ENCODE measurements around the gene UQCC2.
A peak's percentile ranks its signal among the peaks of the same experiment; 100 is the strongest.

The UQCC2 gene

DNA sequence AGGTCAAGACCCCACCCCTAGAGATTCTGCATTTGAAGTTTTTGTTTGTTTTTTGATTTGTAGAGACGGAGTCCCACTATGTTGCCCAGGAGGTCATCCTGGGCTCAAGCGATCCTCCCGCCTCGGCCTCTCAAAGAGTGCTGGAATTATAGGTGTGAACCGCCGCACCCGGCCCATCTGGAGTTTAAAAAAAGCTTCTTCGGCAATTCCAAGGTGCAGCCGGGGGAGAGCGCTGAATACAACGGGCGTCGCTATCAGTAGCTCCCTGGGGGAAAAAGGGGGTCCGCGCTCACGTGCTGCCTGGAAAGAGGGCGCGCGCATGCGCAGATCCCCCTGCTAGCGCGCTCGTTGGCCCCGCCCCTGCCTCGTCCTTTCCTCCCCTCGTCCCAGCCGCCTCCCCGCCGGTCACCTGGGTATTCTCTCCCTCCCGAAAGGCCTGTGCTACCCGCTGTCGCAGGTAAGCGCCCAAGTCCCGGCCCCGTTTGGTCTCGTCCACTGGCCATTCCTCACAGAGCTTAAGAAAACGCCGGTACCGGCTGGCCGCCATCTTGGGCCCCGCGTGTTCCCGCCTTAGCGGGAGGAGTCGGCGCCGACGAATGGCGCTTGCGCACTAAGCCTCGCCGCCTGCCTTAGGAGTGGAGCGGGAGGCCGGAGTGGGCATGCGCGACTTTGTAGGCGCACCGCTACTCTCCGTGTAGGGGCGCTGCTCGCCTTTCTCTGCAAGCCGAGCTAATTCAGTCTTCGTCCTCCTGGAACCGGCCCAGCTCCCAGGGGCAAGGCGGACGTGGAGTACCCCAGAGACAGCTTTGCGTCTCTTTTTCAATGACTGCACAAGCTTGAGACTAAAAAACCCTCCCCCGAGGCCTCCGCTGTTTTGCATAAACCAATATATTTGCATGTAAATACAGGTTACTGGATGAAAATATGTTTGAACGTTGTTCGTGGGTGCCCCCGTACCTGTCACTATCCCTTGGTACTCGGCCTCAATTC lies at the start of gene UQCC2:
UQCC2 (minus strand) TSS at position 561 of the 990 bp plus-strand sequence; CDS start at position 547, 14 bp downstream.
- H3K27me3 Mint-ChIP-seq, result no peaks in the 10 kb centered on the region
- peak within 1 kb of the TSS; percentile 100 for H3K27ac Mint-ChIP-seq
- peaks cover 37% of the 10 kb centered on the region for H3K4me1 Mint-ChIP-seq (ENCODE audit: low read depth)
- no peaks in the 10 kb centered on the region for H3K9me3 Mint-ChIP-seq (ENCODE audit: low read depth)
- peaks cover 15% of the 10 kb centered on the region for H3K36me3 Mint-ChIP-seq
- peak within 1 kb of the TSS; percentile 97 for H3K4me3 Mint-ChIP-seq

DNA sequence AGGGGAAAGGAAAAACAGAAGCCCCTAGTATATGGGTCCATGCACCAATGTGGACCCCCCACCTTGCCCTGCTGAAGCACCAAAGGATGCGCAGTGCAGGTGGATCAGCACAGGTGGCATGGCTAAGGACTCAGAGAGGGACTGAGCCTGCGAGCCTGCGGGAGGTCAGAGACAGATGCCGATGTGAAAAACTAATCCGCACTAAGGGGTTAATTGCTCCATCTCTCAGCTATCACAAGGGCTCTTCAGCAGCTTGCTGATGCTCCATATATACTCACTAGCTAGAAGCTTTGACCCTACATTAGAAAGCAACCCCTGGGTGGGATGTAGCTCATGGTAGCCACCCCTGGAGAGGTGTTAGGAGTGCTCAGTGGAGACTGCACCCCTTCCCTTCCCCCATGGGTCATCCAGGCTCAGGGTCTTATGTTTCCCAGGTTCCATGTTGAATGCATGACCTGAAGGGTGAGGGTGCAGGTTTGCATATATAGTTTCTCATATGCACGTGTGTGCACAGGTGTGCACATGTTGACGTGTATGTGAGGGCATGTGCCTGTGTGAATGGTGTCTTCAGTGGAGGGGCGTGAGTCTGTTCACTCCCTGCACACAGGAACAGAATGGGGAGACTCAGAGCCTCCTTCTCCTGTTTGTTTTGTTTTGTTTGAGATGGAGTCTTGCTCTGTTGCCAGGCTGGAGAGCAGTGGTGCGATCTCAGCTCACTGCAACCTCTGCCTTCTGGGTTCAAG lies 48.6 kb upstream of the UQCC2 start:
- Mint-ChIP-seq H3K27ac (no peak overlapping the region), H3K4me3 (no peak overlapping the region), H3K9me3 (ENCODE audit: low read depth) (no peaks in the 10 kb centered on the region), H3K4me1 (ENCODE audit: low read depth) (peaks cover 4% of the 10 kb centered on the region), H3K36me3 (no peaks in the 10 kb centered on the region), H3K27me3 (no peaks in the 10 kb centered on the region)

DNA sequence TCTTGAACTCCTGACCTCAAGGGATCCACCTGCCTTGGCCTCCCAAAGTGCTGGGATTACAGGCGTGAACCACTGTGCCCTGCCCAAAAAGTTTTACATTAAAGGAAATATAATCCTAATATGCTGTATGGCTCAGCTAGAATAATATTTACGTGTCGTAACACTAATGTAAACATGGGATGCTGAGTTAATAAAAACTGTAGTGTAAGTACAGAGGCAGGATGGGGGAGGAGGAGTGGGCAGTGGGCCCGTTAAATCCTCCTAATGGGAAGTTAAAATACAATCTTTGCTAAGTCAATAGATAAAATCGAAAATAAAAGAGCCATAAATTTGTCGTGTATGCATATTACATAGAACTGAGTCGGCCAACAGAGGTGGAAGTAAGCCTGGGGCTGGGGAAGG lies 47.3 kb upstream of the UQCC2 start:
- Mint-ChIP-seq H3K27me3 (no peaks in the 10 kb centered on the region), H3K4me1 (ENCODE audit: low read depth) (peaks cover 4% of the 10 kb centered on the region), H3K4me3 (no peak overlapping the region), H3K36me3 (no peaks in the 10 kb centered on the region), H3K9me3 (ENCODE audit: low read depth) (no peaks in the 10 kb centered on the region), H3K27ac (no peak overlapping the region)

DNA sequence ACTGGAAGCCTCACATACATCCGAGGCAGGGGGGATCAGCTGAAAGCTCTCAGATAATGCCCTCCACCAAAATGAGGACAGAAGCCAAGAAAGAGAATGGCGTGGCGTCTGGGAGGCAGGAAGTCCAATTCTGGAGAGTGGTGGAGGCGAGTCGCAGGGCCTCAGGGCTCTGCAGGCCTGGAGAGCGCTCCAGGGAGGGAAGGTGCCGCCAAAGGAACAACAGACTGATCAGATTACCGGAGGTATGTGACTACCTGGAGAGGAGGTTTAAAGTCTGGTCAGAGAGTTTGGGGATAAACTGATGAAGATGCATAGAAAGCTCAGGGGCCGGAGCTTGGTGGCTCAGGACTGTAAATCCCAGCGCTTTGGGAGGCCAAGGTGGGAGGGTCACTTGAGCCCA lies 46.4 kb upstream of the UQCC2 start:
- peaks cover 4% of the 10 kb centered on the region for H3K4me1 Mint-ChIP-seq (ENCODE audit: low read depth)
- H3K9me3 Mint-ChIP-seq (ENCODE audit: low read depth), result no peaks in the 10 kb centered on the region
- no peak overlapping the region for H3K27ac Mint-ChIP-seq
- H3K36me3 Mint-ChIP-seq, result no peaks in the 10 kb centered on the region
- H3K27me3 Mint-ChIP-seq, result no peaks in the 10 kb centered on the region
- no peak overlapping the region for H3K4me3 Mint-ChIP-seq

DNA sequence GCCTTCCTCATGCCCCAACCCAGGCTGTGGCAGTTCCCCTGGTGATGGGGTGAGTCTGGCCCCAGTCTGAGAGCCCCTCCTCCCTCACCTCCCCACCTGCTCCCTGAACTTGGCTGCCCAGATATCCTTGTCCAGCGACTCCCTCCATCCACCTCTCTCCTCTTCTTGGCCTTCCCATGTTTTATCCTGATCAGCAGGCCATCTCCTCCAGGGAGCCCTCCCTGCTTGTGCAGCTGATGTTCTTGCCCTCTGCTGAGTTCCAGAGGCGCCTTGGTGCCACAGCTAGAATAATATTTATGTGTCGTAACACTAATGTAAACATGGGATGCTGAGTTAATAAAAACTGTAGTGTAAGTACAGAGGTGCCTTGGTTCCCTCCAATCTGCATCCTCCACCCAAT lies 45.6 kb upstream of the UQCC2 start:
- H3K4me1 Mint-ChIP-seq (ENCODE audit: low read depth), result peaks cover 4% of the 10 kb centered on the region
- no peaks in the 10 kb centered on the region for H3K27me3 Mint-ChIP-seq
- no peaks in the 10 kb centered on the region for H3K9me3 Mint-ChIP-seq (ENCODE audit: low read depth)
- H3K36me3 Mint-ChIP-seq, result no peaks in the 10 kb centered on the region
- no peak overlapping the region for H3K4me3 Mint-ChIP-seq
- no peak overlapping the region for H3K27ac Mint-ChIP-seq

DNA sequence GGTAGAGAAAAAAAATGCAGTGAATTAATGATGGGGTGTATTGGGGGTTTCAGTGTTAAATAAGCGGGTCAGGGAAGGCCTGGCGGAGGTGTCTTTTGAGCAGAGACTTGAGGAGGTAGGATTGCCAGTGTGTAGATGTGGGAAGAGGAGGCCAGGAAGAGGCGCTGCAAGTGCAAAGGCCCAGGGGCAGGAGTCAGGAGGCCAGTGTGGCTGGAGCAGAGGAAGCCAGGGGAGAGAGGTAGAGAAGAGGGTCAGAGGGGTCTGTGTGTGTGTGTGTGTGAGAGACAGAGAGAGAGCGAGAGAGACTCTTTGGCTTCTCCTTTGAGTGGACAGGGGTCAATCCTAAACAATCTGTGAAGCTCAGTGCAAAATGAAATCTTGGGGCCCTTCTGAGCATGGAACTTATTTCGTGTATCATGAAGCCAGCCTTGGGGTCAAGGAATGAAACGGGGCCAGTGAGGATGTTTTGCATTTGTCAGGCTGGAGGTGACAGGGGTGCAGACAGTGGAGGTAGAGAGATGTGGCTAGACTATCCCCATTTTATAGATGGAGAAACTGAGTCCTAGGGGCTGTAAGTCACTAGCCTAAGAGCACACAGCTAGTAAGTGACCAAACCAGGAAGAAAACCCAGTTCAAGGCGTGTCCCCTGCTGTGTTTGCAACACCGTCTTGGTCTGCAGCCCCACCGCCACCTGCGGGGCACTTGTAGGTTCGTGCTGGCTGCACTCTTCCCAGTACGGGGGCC lies 44.9 kb upstream of the UQCC2 start:
- no peak overlapping the region for H3K27ac Mint-ChIP-seq
- H3K9me3 Mint-ChIP-seq (ENCODE audit: low read depth), result no peaks in the 10 kb centered on the region
- H3K4me3 Mint-ChIP-seq, result no peak overlapping the region
- no peaks in the 10 kb centered on the region for H3K36me3 Mint-ChIP-seq
- no peaks in the 10 kb centered on the region for H3K27me3 Mint-ChIP-seq
- H3K4me1 Mint-ChIP-seq (ENCODE audit: low read depth), result peaks cover 4% of the 10 kb centered on the region

DNA sequence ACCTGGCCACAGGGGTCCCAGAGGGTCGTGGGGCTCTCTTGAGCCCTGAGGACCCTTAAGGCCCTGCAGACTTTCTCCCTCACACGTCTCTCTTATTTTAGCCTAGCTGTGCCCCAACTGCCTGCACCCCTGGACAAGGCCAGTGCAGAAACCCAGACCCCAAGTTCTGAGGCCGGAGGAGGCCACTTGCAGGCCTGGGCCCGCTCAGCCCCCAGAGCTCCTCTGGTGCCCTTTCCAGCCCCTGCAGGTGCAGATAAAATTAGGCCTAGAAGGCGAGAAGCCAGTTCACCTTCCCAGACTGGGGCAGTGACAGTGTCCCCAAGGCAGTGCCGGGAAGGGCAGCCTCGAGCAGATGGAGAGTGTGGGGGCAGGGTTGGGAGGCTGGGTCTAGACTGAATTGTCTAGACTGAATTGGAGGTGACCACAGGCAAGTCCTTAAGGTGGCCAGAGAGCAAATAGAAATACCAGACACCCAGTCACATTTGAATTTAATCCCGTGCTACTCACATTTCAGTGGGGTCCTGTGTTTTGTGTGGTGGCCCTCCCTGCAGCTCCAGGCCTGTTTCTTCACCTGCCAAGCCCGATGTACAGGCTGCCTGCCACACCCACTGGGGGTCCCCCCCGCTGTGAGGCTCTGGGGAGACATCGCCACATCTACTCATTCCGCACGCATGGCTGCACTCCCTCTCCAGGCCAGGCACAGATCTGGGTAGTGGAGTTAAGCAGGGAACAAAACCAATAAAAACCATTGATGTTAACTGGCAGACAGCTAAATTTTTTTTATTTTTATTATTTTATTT lies 43.8 kb upstream of the UQCC2 start:
- Mint-ChIP-seq H3K27ac (no peak overlapping the region), H3K4me1 (ENCODE audit: low read depth) (no peaks in the 10 kb centered on the region), H3K27me3 (no peaks in the 10 kb centered on the region), H3K36me3 (no peaks in the 10 kb centered on the region), H3K9me3 (ENCODE audit: low read depth) (no peaks in the 10 kb centered on the region), H3K4me3 (no peak overlapping the region)

DNA sequence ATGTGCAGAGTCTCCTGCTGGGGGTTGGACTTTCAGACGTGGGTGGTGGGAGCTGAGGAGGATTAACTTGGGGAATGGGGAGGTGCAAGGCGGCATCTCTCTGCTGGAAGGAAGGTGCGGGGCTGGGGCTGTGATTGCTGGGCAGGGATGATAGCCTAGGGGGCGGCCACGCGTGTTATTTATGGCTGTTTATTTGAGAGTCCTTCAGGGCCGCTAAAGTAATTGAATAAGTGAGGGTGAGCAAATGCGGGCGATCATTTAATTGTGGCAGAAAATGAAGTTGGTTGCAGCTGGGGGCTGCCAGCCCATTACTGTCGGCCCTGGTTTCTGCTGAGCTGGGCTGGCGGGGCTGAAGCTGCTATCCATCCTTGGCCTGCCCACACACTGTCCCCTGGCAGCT lies 42.7 kb upstream of the UQCC2 start:
- no peak overlapping the region for H3K4me3 Mint-ChIP-seq
- no peaks in the 10 kb centered on the region for H3K4me1 Mint-ChIP-seq (ENCODE audit: low read depth)
- no peaks in the 10 kb centered on the region for H3K9me3 Mint-ChIP-seq (ENCODE audit: low read depth)
- H3K36me3 Mint-ChIP-seq, result no peaks in the 10 kb centered on the region
- H3K27ac Mint-ChIP-seq, result no peak overlapping the region
- H3K27me3 Mint-ChIP-seq, result no peaks in the 10 kb centered on the region

DNA sequence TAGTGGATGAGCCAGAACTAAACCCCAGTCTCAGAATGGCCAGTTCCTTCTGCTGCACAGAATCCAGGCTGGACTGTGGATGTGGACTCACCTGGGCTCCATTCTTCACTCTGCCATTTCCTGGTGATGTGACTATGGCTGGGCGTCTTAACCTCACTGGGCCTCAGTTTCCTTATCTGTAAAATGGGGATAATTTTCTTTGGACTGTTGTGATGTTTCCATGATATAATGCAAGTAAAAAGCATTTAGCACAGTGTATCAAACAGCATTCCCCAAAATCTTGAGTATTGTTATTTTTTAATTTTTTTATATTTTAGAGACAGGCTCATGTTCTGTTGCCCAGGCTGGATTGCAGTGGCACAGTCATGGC lies 41.1 kb upstream of the UQCC2 start:
- Mint-ChIP-seq H3K36me3 (no peaks in the 10 kb centered on the region), H3K27ac (no peak overlapping the region), H3K4me3 (no peak overlapping the region), H3K4me1 (ENCODE audit: low read depth) (no peaks in the 10 kb centered on the region), H3K27me3 (no peaks in the 10 kb centered on the region), H3K9me3 (ENCODE audit: low read depth) (no peaks in the 10 kb centered on the region)

DNA sequence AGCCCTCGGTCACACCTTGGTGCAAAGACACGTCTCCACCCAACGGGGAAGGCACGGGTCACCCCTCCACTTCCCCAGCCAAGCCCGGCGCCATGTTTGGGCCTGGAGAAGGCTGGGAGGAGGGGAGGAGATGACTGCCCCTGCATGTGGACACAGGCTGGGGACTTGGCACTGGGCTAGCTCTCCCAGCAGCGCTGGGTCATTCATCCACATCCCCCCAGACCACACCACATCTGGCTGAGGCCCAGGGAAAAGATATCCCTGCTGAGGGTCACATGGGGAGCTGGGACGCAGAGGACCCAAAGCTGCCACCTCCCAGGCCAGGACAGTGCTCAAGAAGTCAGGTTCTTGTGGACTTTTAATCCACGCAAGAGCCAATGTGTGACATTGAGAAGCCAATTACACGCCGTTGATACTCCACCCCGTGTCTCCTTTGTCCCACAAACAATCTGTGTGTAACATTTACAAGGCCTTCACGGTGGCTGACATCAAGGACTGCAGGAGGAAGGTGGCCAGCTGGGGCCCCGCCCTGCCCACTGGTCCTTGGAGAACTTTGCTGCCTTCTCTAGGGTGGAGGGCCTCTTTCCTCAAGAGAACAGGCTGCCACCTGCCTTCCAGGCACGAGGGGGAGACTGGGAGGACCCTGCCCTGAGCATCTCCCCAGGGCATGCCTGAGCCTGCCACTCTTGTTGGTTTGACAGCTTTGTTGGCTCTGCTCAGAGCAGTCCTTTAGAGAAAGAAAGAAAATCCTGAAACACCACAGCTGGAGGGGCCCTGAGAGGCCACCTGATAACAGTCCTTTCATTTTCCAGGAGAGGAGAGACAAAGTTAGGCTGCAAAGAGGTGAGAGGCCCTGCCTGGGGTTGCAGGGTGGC lies 40.5 kb upstream of the UQCC2 start:
- no peak overlapping the region for H3K4me3 Mint-ChIP-seq
- H3K36me3 Mint-ChIP-seq, result no peaks in the 10 kb centered on the region
- no peaks in the 10 kb centered on the region for H3K9me3 Mint-ChIP-seq (ENCODE audit: low read depth)
- H3K27ac Mint-ChIP-seq, result no peak overlapping the region
- H3K27me3 Mint-ChIP-seq, result no peaks in the 10 kb centered on the region
- no peaks in the 10 kb centered on the region for H3K4me1 Mint-ChIP-seq (ENCODE audit: low read depth)

DNA sequence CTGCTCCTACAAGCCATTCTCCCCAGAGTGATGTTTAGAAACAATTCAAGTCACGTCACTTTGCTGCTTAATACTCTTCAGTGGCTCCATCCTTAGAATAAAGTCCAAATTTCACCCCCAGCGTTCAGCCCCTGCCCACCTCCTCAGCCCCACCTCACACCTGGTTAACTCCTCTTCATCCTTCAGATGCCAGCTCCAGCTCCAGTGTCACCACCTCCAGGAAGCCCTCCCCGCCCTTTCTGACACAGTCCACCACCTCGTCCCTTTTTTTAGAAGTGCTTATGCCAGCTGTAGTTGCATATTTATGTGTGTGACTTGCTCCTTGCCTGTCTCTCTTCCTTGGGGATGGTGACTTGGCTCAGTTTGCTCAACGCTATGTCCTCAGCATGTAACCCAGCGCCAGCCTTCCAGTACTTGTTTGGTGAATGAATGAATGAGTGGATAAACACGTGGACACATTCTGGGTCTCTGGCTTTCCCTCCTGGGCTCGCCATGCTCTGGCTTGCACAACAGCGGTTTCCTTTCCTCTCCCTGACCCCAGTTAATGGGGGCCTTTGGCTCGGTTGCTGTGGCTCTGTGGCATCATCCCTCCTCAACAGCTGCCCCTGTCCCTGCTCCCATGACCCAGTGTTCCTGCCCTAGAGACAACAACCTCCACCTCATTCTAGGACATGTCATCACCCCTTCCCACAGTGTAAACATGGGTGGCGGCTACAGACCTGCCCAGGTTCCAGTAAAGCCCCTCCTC lies 38.9 kb upstream of the UQCC2 start:
- H3K4me3 Mint-ChIP-seq, result no peak overlapping the region
- no peaks in the 10 kb centered on the region for H3K9me3 Mint-ChIP-seq (ENCODE audit: low read depth)
- H3K4me1 Mint-ChIP-seq (ENCODE audit: low read depth), result no peaks in the 10 kb centered on the region
- H3K36me3 Mint-ChIP-seq, result no peaks in the 10 kb centered on the region
- no peaks in the 10 kb centered on the region for H3K27me3 Mint-ChIP-seq
- no peak overlapping the region for H3K27ac Mint-ChIP-seq

DNA sequence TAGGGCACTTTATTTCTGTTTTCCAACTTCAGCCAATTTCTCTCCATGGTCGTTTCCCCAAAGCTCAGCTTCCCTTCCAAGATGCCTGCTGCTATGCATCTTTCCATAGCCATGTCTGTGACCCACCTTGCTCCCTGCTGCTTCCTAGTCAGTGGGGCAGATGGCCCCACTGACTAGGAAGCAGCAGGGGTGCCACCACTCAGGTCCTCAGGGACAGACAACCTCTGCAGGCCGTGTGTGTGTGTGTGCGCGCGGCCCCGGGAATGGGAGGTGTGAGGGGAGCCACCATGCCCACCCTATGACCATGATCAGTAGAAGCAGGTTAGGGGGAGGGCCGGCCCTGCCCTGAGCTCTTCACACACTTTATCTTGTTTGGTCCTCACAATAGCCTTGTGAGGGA lies 37.9 kb upstream of the UQCC2 start:
- H3K4me3 Mint-ChIP-seq, result no peak overlapping the region
- no peaks in the 10 kb centered on the region for H3K9me3 Mint-ChIP-seq (ENCODE audit: low read depth)
- no peaks in the 10 kb centered on the region for H3K36me3 Mint-ChIP-seq
- no peak overlapping the region for H3K27ac Mint-ChIP-seq
- peaks cover under 1% of the 10 kb centered on the region for H3K4me1 Mint-ChIP-seq (ENCODE audit: low read depth)
- no peaks in the 10 kb centered on the region for H3K27me3 Mint-ChIP-seq

DNA sequence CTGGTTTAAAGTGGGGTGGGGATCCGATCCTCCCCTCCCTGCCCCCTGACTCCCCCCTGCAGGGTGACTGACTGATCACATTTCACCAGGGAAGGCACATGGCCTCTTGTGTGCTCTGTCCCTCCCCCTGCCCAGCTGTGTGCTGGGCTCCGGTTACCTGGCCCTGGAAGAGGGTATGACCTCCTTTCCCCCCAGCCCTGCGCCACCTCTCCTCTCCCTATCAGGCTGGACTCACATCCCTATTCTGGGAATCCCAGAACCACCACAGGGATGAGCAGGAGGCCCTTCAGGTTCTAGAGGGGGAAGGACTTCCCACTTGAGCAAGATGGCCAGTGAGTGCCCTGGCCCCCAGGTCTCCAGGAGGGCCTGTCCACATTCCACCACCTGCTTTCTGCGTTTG lies 37.3 kb upstream of the UQCC2 start:
- H3K9me3 Mint-ChIP-seq (ENCODE audit: low read depth), result no peaks in the 10 kb centered on the region
- H3K36me3 Mint-ChIP-seq, result no peaks in the 10 kb centered on the region
- H3K27me3 Mint-ChIP-seq, result no peaks in the 10 kb centered on the region
- H3K27ac Mint-ChIP-seq, result no peak overlapping the region
- H3K4me3 Mint-ChIP-seq, result no peak overlapping the region
- peaks cover 3% of the 10 kb centered on the region for H3K4me1 Mint-ChIP-seq (ENCODE audit: low read depth)

All from activated naive CD8-positive, alpha-beta T cell (primary cell).